Coronary artery (tissue), 2 donors: ENCODE results near the gene DIAPH2.

Source experiments
- DNase-seq: peaks from one replicate; pipeline ENCODE4 v3.0.0-alpha.2; 2017; ENCODE audit warnings: low spot score
- H3K27ac ChIP-seq, 2 donors: fragments of 200-600 bp; sonication (generic); one replicate each; pipeline ENCODE4 v1.5.1; 2016 to 2019
- H3K4me3 ChIP-seq: fragments of 200-600 bp; sonication (generic); 2 replicates; pipeline ENCODE4 v1.5.1; 2016; ENCODE audit warnings: mild to moderate bottlenecking, moderate library complexity
- TF ChIP-seq, protein P1 (sequence below): fragments of 200-600 bp; sonication (generic); IDR thresholded peaks from one replicate; pipeline ENCODE4 v1.5.1; 2019; ENCODE audit warnings: antibody characterized with exemption

The DIAPH2 gene

DNA sequence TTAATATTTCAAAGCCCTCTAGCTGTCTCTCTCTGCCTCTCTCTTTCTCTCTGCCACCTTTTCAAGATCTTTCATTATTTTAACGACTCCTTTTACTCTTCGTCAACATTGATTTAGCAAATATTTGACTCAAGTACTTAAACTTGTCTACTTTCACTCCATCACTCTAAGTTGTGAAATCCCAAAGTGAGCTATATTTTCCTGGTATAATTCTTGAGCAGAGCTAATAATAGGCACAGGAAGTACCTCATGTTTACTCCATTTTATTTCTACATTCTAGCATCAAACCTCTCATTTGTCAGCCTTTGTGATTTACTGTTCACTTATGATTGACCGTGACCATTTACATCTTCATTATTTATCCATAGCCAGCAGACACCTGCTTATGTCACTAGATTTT, 681.6 kb downstream of the DIAPH2 start:
- Histone ChIP-seq H3K4me3 (no peak overlapping the region), H3K27ac (no peak overlapping the region)
- TF ChIP-seq, protein P1, sequence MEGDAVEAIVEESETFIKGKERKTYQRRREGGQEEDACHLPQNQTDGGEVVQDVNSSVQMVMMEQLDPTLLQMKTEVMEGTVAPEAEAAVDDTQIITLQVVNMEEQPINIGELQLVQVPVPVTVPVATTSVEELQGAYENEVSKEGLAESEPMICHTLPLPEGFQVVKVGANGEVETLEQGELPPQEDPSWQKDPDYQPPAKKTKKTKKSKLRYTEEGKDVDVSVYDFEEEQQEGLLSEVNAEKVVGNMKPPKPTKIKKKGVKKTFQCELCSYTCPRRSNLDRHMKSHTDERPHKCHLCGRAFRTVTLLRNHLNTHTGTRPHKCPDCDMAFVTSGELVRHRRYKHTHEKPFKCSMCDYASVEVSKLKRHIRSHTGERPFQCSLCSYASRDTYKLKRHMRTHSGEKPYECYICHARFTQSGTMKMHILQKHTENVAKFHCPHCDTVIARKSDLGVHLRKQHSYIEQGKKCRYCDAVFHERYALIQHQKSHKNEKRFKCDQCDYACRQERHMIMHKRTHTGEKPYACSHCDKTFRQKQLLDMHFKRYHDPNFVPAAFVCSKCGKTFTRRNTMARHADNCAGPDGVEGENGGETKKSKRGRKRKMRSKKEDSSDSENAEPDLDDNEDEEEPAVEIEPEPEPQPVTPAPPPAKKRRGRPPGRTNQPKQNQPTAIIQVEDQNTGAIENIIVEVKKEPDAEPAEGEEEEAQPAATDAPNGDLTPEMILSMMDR = no peak
- DNase-seq = no peak

DNA sequence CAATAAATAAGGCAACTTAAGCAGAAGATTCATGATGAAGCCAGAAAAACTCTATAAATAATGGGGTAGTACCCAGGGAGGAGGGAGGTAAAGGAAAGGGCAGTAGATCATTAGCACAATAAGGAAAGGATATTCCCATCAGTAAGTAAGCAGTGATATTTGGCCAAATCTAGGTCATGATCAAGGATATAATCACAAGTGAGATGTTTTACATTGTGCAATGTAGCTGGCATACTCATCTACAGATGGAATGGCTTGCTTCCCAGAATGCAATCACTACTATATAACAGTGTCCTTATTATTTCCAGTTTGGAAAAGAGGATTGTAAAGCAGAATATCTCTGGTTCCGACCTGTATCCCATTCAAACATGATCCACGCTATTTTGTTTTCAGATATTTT, 682.5 kb downstream of the DIAPH2 start:
- TF ChIP-seq, protein P1 = no peak
- H3K4me3 ChIP-seq = no peak overlapping the region
- no peak overlapping the region for H3K27ac ChIP-seq
- no peak for DNase-seq

DNA sequence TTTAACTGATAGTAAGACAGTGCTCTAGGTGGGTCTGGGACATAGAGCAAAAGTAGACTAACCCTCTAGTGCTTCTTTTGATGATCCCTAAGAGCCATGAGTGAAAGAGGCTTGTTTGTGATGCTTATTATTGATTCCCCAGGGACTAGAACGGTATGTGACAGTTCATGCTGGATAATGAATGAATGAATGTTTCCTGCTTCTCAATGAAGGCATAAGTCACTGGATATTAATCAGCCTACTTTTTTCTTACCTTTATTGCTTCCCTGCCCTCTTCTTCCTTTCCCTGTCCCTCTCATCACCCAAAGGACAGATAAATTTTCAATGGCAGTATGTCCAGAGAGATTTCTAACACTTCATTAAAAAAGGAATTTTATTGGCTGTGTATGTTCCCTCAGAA, 685.3 kb downstream of the DIAPH2 start:
- H3K4me3 ChIP-seq = no peak overlapping the region
- TF ChIP-seq, protein P1 = no peak
- no peak overlapping the region for H3K27ac ChIP-seq
- no peak for DNase-seq

DNA sequence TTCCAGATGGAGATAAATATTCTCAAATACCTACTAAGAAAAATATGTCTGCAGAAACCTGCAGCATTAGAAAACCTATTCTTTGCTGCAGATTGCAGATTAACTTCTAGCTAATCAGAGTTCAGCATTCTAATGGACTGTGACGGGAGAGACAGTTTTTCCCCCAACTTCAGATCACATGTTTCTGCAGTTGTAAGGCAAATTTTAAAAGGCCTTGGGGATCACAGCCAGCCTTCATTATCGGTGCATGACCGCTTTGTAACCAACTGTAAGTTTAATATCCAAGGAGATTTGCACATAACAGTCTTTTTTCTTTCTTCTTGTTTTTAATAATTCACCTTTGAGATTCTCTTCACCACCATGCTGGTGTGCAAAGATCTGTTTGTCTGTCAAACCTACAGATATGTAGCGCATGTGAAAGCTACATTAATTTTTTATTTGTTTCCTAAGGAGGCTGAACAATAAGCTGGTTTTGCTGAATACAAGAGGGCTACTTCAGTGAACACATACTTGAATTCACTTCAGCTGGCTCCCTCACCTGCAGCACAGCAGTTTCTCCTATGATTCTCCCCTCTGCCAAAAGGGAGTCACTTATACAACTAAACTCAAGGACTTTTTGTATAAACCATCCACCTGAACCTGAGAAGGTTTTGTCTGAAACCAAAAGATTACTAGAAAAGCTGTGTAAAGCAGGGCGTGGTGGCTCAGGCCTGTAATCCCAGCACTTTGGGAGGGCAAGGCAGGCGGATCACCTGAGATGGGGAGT, 687.5 kb downstream of the DIAPH2 start:
- no peak overlapping the region for H3K4me3 ChIP-seq
- TF ChIP-seq, protein P1 = no peak
- H3K27ac ChIP-seq = no peak overlapping the region
- DNase-seq = no peak

DNA sequence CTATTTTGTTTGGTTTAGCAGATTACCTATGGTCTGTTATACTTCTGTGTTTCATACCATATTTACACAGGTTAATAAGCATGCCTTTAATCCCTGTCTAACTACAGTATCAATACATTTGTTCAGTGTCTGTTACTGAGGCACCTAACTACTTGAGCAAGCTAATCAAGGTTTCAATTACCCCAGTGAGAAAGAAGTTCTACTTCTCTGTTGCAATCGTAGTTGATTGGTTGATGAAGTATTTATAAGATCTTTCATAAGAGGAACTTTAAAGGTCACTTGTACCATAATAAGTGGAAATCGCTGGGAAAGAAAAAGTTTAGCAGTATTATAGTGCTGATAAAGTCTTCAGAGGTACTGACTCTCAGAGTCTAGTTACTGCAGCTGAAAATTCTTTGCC, 689.6 kb downstream of the DIAPH2 start:
- no peak for DNase-seq
- Histone ChIP-seq H3K27ac (no peak overlapping the region), H3K4me3 (no peak overlapping the region)
- TF ChIP-seq, protein P1 = no peak

DNA sequence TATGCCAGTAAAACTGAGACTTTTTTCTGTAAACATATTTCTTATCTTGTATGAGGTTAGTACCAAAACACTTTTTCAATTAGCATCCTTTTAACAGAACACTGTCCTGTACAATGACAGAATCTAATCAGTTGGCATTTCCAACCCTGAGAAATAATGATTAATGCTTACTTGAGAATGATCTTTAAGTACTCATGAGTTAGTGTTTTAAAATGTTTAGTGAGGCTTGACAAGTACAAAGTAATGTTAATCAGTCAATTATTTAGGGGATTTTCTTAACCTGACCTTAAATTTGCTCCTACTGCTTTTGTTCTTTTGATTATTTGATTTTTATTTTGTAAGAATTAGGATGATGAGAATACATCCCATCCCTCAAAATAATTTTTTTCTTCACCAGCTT, 695.6 kb downstream of the DIAPH2 start:
- H3K4me3 ChIP-seq = no peak overlapping the region
- TF ChIP-seq, protein P1 = no peak

DNA sequence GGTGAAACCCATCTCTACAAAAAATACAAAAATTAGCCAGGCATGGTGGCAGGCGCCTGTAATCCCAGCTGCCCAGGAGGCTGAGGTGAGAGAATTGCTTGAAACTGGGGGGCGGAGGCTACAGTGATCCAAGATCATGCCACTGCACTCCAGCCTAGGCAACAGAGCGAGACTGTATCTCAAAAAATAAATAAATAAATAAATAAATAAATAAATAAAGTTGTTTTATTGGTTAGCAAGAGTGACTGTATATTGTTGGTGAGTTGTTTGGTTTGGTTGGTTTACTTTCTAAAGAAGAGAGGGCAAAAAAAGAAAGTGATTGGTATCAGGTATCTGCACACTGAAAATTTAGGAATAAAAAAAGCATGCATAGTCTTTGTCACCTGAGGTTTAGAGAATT, 700.0 kb downstream of the DIAPH2 start:
- Histone ChIP-seq H3K4me3 (no peak overlapping the region), H3K27ac (no peak overlapping the region)
- no peak for DNase-seq
- TF ChIP-seq, protein P1 = no peak

More for the DNA sequence above, 695.6 kb downstream of the DIAPH2 start:
- H3K27ac ChIP-seq = no peak overlapping the region
- DNase-seq = no peak
